MM.1S (cell line): ENCODE measurements around the gene PFDN1.
"Not testable (repeated sequence)": the region's sequence is repeated elsewhere in the genome, so short reads cannot be mapped to it uniquely, and the experiment has no call there.

ENCODE experiments used
- CTCF ChIP-seq: fragments of 300-600 bp; sonication (generic); IDR thresholded peaks from 2 replicates; pipeline ENCODE4 v1.5.1; 2016; ENCODE audit warnings: antibody characterized with exemption, low read length, mixed read lengths
- EZH2 ChIP-seq: fragments of 300-600 bp; sonication (generic); optimal IDR thresholded peaks from 2 replicates; pipeline ENCODE3; 2017; ENCODE audit warnings: low read depth, mild to moderate bottlenecking, antibody characterized with exemption, low read length, mixed read lengths
- EZH2phosphoT487 ChIP-seq: fragments of 300-600 bp; sonication (generic); IDR thresholded peaks from 2 replicates; pipeline ENCODE4 v1.6.1; 2018; ENCODE audit warnings: antibody characterized with exemption, low read length

GRCh38 chr5:140343849-140344248 is 40.9 kb upstream of the PFDN1 start:
- TF ChIP-seq CTCF, EZH2, EZH2phosphoT487: not testable (repeated sequence)
